PFSK-1 (cell line): ENCODE measurements around the gene HMGXB4.

Experiments
- FOXP2 ChIP-seq: optimal IDR thresholded peaks from 2 replicates; pipeline ENCODE3; 2011; ENCODE audit warnings: borderline replicate concordance, control low read depth, inconsistent platforms; ENCODE audit not compliant: insufficient read depth; ENCODE audit errors: extremely low read length, extremely low read depth
- POLR2AphosphoS5 ChIP-seq: IDR thresholded peaks from 2 replicates; pipeline ENCODE4 v1.6.1; 2012; ENCODE audit warnings: low read depth, mild to moderate bottlenecking, control low read depth, low read length, moderate library complexity
- SIN3A ChIP-seq: IDR thresholded peaks from 2 replicates; pipeline ENCODE4 v1.6.1; 2012; ENCODE audit warnings: mild to moderate bottlenecking, low read length, moderate library complexity, borderline replicate concordance; ENCODE audit not compliant: insufficient read depth
- TAF1 ChIP-seq: IDR thresholded peaks from 2 replicates; pipeline ENCODE4 v1.6.1; 2012; ENCODE audit warnings: low read length, control low read depth, borderline replicate concordance; ENCODE audit not compliant: insufficient read depth
- TF ChIP-seq, protein P1 (sequence below), 2 experiments: IDR thresholded peaks; 2 replicates each; pipeline versions ENCODE4 v1.6.1 to v1.8.0; 2011 to 2012; ENCODE audit warnings: low read depth in 2 of 2, low read length in 2 of 2, control low read depth in 1 of 2, inconsistent platforms in 1 of 2, mild to moderate bottlenecking in 1 of 2, moderate library complexity in 1 of 2; ENCODE audit not compliant: insufficient read depth in 1 of 2

DNA sequence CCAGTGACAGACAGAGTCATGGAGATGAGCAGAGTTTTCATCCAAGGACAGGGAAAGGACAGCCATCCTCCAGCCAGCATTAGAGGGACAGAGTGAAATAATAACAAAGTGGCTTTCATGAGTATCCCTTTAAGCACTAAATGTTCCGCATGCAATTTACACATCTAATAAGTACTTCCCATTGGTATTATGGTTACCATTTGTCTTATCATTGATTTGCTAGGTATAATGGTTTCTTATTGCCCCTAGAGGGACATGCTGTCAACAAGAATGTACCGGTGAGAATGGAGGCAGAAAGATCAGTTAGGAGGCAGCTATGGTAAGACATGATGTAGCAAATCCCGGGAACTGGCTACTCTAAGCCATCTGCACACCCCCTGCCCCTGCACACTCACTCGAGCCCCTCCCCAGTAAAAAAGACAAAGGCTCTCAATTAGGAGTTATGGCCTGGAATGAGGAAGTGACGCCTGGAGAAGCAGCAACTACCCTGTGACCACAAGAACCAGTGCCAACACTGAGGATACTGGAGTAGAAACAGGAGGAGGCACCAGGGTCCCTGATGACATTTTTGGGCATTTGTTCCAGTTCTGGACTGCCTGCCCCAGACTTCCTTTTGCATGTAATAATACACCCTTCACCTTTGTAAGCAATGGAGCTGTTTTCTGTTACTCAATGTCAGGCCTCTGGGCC lies 30.2 kb upstream of the HMGXB4 start:
- no peak for TF ChIP-seq SIN3A
- TF ChIP-seq, protein P1, sequence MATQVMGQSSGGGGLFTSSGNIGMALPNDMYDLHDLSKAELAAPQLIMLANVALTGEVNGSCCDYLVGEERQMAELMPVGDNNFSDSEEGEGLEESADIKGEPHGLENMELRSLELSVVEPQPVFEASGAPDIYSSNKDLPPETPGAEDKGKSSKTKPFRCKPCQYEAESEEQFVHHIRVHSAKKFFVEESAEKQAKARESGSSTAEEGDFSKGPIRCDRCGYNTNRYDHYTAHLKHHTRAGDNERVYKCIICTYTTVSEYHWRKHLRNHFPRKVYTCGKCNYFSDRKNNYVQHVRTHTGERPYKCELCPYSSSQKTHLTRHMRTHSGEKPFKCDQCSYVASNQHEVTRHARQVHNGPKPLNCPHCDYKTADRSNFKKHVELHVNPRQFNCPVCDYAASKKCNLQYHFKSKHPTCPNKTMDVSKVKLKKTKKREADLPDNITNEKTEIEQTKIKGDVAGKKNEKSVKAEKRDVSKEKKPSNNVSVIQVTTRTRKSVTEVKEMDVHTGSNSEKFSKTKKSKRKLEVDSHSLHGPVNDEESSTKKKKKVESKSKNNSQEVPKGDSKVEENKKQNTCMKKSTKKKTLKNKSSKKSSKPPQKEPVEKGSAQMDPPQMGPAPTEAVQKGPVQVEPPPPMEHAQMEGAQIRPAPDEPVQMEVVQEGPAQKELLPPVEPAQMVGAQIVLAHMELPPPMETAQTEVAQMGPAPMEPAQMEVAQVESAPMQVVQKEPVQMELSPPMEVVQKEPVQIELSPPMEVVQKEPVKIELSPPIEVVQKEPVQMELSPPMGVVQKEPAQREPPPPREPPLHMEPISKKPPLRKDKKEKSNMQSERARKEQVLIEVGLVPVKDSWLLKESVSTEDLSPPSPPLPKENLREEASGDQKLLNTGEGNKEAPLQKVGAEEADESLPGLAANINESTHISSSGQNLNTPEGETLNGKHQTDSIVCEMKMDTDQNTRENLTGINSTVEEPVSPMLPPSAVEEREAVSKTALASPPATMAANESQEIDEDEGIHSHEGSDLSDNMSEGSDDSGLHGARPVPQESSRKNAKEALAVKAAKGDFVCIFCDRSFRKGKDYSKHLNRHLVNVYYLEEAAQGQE (IDR thresholded peaks at IDR 0.05; ENCODE audit: insufficient read depth in 1 of 2, low read depth in 2 of 2, low read length in 2 of 2): no peak
- no peak for TF ChIP-seq POLR2AphosphoS5
- TF ChIP-seq TAF1: no peak
- no peak for TF ChIP-seq FOXP2
